HepG2 (cell line): ENCODE data around the gene CPVL. TPM values are rescaled to one million over a fixed set of nuclear protein-coding genes. Genes with fewer than 3 reads are reported as not detected.

Experiments used
- AHR ChIP-seq: IDR thresholded peaks from 2 replicates; pipeline ENCODE4 v1.6.1; 2018; ENCODE audit warnings: missing genetic modification reagents, missing compliant biosample characterization
- ARNT ChIP-seq: fragments of 450-650 bp; IDR thresholded peaks from 2 replicates; pipeline ENCODE4 v1.6.1; 2017
- ATF5 ChIP-seq: sonication (generic); formaldehyde crosslinking; IDR thresholded peaks from 2 replicates; pipeline ENCODE4 v1.4.0; 2020; ENCODE audit warnings: mild to moderate bottlenecking, low read depth, missing genetic modification reagents
- BHLHE40 ChIP-seq: IDR thresholded peaks from 2 replicates; pipeline ENCODE4 v1.6.1; 2011; ENCODE audit warnings: low read length, improper control_type of control experiment
- ETV5 ChIP-seq: IDR thresholded peaks from 2 replicates; pipeline ENCODE4 v1.6.1; 2018; ENCODE audit warnings: missing biosample characterization, missing genetic modification reagents, inconsistent platforms, borderline replicate concordance
- HOXD1 ChIP-seq: sonication (generic); formaldehyde crosslinking; IDR thresholded peaks from 2 replicates; pipeline ENCODE4 v1.5.0; 2020; ENCODE audit warnings: missing genetic modification reagents
- ISX ChIP-seq: sonication (generic); formaldehyde crosslinking; conservative IDR thresholded peaks from 2 replicates; pipeline ENCODE4 v1.5.0; 2020; ENCODE audit warnings: missing genetic modification reagents
- KDM6A ChIP-seq: IDR thresholded peaks from 2 replicates; pipeline ENCODE4 v1.6.1; 2016; ENCODE audit warnings: low read depth
- KLF11 ChIP-seq: IDR thresholded peaks from 2 replicates; pipeline ENCODE4 v1.6.1; 2016; ENCODE audit warnings: missing compliant biosample characterization
- MBD4 ChIP-seq: IDR thresholded peaks from 2 replicates; pipeline ENCODE4 v1.6.1; 2012; ENCODE audit warnings: low read length, inconsistent platforms, borderline replicate concordance
- NFE2L1 ChIP-seq: sonication (generic); formaldehyde crosslinking; IDR thresholded peaks from 2 replicates; pipeline ENCODE4 v1.4.0; 2020; ENCODE audit warnings: missing genetic modification reagents, mild to moderate bottlenecking, borderline replicate concordance
- NKX3-1 ChIP-seq: sonication (generic); formaldehyde crosslinking; IDR thresholded peaks from 2 replicates; pipeline ENCODE4 v1.5.0; 2020; ENCODE audit warnings: missing genetic modification reagents
- RFX3 ChIP-seq: IDR thresholded peaks from 2 replicates; pipeline ENCODE4 v1.6.1; 2016; ENCODE audit warnings: missing biosample characterization, missing genetic modification reagents
- TERF1 ChIP-seq: sonication (generic); formaldehyde crosslinking; IDR thresholded peaks from 2 replicates; pipeline ENCODE4 v1.8.0; 2022; ENCODE audit warnings: mild to moderate bottlenecking, missing genetic modification reagents, moderate library complexity
- YY1 ChIP-seq: IDR thresholded peaks from 2 replicates; pipeline ENCODE4 v1.6.1; 2011; ENCODE audit warnings: low read length, low read depth, moderate library complexity, mild to moderate bottlenecking; ENCODE audit not compliant: insufficient read depth, insufficient replicate concordance
- ZBTB1 ChIP-seq: sonication (generic); formaldehyde crosslinking; IDR thresholded peaks from 2 replicates; pipeline ENCODE4 v1.4.0; 2020; ENCODE audit warnings: missing genetic modification reagents, borderline replicate concordance
- ZNF124 ChIP-seq: sonication (generic); formaldehyde crosslinking; IDR thresholded peaks from 2 replicates; pipeline ENCODE4 v1.4.0; 2020; ENCODE audit warnings: missing genetic modification reagents
- ZNF17 ChIP-seq: sonication (generic); formaldehyde crosslinking; IDR thresholded peaks from 2 replicates; pipeline ENCODE4 v1.5.0; 2020; ENCODE audit warnings: mild to moderate bottlenecking, missing genetic modification reagents
- ZNF20 ChIP-seq: sonication (generic); formaldehyde crosslinking; IDR thresholded peaks from 2 replicates; pipeline ENCODE4 v1.4.0; 2020; ENCODE audit warnings: mild to moderate bottlenecking, moderate library complexity, missing genetic modification reagents
- ZNF501 ChIP-seq: sonication (generic); formaldehyde crosslinking; IDR thresholded peaks from 2 replicates; pipeline ENCODE4 v1.5.1; 2020; ENCODE audit warnings: mild to moderate bottlenecking, moderate library complexity, missing genetic modification reagents
- ZNF549 ChIP-seq: sonication (generic); formaldehyde crosslinking; IDR thresholded peaks from 2 replicates; pipeline ENCODE4 v1.5.0; 2020; ENCODE audit warnings: missing genetic modification reagents
- ZNF674 ChIP-seq: sonication (generic); formaldehyde crosslinking; IDR thresholded peaks from 2 replicates; pipeline ENCODE4 v1.5.0; 2020; ENCODE audit warnings: low read depth, mild to moderate bottlenecking, missing genetic modification reagents
- ZUFSP ChIP-seq: sonication (generic); formaldehyde crosslinking; IDR thresholded peaks from 2 replicates; pipeline ENCODE4 v1.9.0; 2021; ENCODE audit warnings: missing genetic modification reagents, mild to moderate bottlenecking, borderline replicate concordance
- ZXDC ChIP-seq: sonication (generic); formaldehyde crosslinking; IDR thresholded peaks from 2 replicates; pipeline ENCODE4 v1.5.0; 2020; ENCODE audit warnings: mild to moderate bottlenecking, missing genetic modification reagents
- polyA plus RNA-seq, 8 experiments: library from polyadenylated mRNA; depleted of rRNA in 3 of 8; stranded (reverse) in 7 of 8; unstranded in 1 of 8; fragments of >200 nt; fragmentation: Illumina TruSeq in 4 of 8; extraction: Trizol in 4 of 8; gene quantifications; 2 replicates each; pipeline versions ENCODE4 v1.2.1 to v1.2.3, GENCODE V29; 2011 to 2016; ENCODE audit warnings: low read depth in 4 of 8, missing spikeins in 1 of 8, mixed read lengths in 1 of 8; ENCODE audit not compliant: insufficient read depth in 1 of 8
- total RNA-seq, 5 experiments: library from RNA; depleted of rRNA; stranded (reverse); fragments of >200 nt; fragmentation: Illumina TruSeq; extraction: Trizol; gene quantifications; 2 replicates each; pipeline ENCODE4 v1.2.3, GENCODE V29; 2016; ENCODE audit warnings: low read depth in 1 of 5

CPVL gene
- total and polyA plus RNA-seq, 2 of the 13 experiments (the other 11 are each of a cell fraction or from before 2014, with no cell fraction given): 59.2 to 294 TPM

- TF ChIP-seq RFX3 (0 out of 2 replicates have a peak, but pooled peaks have one; percentile 28), ZUFSP (CRISPR knock-in tag) (no peak), ZNF501 (CRISPR knock-in tag) (peak; percentile 96), MBD4 (no peak), HOXD1 (CRISPR knock-in tag) (0 out of 2 replicates have a peak, but pooled peaks have one; percentile 67), ZNF124 (CRISPR knock-in tag) (peak; percentile 25; the same call in 1 of the 2 replicates), YY1 (peak; percentile 77), ZNF17 (CRISPR knock-in tag) (peak; percentile 73; the same call in 1 of the 2 replicates), BHLHE40 (0 out of 2 replicates have a peak, but pooled peaks have one; percentile 15), NFE2L1 (CRISPR knock-in tag) (no peak; the same call in 1 of the 2 replicates), ATF5 (CRISPR knock-in tag) (peak; percentile 92; the same call in 1 of the 2 replicates), AHR (CRISPR knock-in tag) (peak; percentile 90; the same call in 1 of the 2 replicates), ZXDC (CRISPR knock-in tag) (no peak), ZBTB1 (no peak; the same call in 1 of the 2 replicates), TERF1 (CRISPR knock-in tag) (no peak), ARNT (no peak), ETV5 (CRISPR knock-in tag) (peak; percentile 96), KLF11 (CRISPR knock-in tag) (0 out of 2 replicates have a peak, but pooled peaks have one; percentile 22), KDM6A (no peak; the same call in none of the 2 replicates), ZNF674 (0 out of 2 replicates have a peak, but pooled peaks have one; percentile 76), ISX (peak; percentile 34), ZNF20 (CRISPR knock-in tag) (no peak), NKX3-1 (CRISPR knock-in tag) (no peak; the same call in 1 of the 2 replicates), ZNF549 (CRISPR knock-in tag) (no peak)
Measured at GRCh38 chr7:28955718-28956607, 190.4 kb downstream of the CPVL start (continued).
